ENCODE results near the gene PSMB5.

The PSMB5 gene

DNA sequence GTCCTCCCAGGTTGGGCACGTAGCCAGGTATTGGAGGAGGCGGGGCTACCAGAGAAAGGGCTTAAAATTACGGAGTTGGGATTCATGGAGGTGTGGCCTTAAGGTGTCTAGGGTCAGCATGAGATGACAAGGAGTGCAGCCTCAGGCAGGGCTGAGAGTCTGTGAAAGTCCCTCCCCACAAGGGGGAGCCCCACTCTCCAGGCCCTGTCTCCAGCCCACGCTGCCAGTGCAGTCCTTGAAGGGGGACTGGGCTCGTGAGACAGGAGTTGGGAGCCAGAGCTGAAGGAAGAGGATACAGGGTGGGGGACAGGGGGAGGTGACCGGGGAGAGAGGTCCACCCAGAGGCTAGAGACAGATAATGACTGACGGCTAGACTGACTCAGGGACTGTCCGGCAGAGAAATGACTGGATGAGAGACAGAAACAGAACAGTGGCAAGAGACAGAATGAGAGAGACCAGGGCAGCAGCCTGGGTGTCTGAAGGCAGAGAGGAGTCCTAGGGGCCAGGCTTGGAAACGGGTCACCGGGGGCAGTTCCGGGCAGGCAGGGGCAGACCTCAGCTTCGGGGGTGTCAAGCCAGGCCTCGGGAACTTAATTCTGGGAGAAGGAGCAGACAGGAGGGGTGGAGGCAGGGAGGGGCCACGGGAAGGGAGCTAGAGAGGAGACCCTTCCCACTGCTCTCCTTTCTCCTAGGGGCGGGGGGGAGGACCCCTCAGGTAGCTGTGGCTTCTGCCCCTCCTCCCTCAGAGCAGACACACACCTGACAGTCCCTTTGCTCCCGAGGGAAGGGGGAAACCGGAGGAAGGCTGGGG lies 21.6 kb upstream of the PSMB5 start:
- no peak for TF ChIP-seq SIN3A (IDR thresholded peaks at IDR 0.05; ENCODE audit: borderline replicate concordance, insufficient read depth, low read length)
- TF ChIP-seq TAF1 (IDR thresholded peaks at IDR 0.05; ENCODE audit: borderline replicate concordance, insufficient read depth, low read length): no peak
- no peak for TF ChIP-seq FOXP2 (optimal IDR thresholded peaks at IDR 0.05; ENCODE audit: borderline replicate concordance, extremely low read depth, extremely low read length, insufficient read depth)
- no peak for TF ChIP-seq POLR2AphosphoS5 (IDR thresholded peaks at IDR 0.05; ENCODE audit: low read depth, low read length)
- no peak for TF ChIP-seq REST (IDR thresholded peaks at IDR 0.05; ENCODE audit: insufficient read depth in 1 of 2, low read depth in 2 of 2, low read length in 2 of 2)

DNA sequence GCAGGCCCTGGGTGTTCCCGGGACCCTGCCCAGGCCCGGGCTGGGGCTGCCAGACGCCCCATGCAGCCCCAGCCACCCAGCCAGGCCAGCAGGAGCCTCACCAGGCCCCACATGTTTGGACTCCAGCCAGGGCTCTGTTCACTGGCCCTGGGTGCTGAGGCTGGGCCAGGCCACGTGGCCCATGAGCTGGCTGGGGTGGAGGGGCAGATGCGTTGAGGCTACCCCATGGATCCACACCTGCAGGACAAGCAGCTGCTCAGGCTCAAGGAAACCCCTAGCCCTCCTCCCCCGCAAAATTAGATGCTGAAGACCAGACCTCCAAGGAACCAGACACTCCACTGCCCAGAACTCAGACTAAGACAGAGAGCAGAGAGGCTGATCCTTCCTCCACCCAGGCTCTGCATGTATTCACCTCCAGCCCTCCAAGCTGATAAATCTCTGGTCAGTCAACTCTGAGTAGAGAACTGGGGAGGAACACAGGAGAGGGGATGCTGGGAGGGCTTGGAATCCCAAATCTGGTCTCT lies 21.0 kb upstream of the PSMB5 start:
- TF ChIP-seq FOXP2 (optimal IDR thresholded peaks at IDR 0.05; ENCODE audit: borderline replicate concordance, extremely low read depth, extremely low read length, insufficient read depth) (no peak), TAF1 (IDR thresholded peaks at IDR 0.05; ENCODE audit: borderline replicate concordance, insufficient read depth, low read length) (no peak), REST (IDR thresholded peaks at IDR 0.05; ENCODE audit: insufficient read depth in 1 of 2, low read depth in 2 of 2, low read length in 2 of 2) (no peak), POLR2AphosphoS5 (IDR thresholded peaks at IDR 0.05; ENCODE audit: low read depth, low read length) (no peak), SIN3A (IDR thresholded peaks at IDR 0.05; ENCODE audit: borderline replicate concordance, insufficient read depth, low read length) (no peak)

GRCh38 chr14:23055147-23055550 lies 20.4 kb upstream of the PSMB5 start:
- TF ChIP-seq SIN3A (IDR thresholded peaks at IDR 0.05; ENCODE audit: borderline replicate concordance, insufficient read depth, low read length): no peak
- no peak for TF ChIP-seq FOXP2 (optimal IDR thresholded peaks at IDR 0.05; ENCODE audit: borderline replicate concordance, extremely low read depth, extremely low read length, insufficient read depth)
- TF ChIP-seq REST (IDR thresholded peaks at IDR 0.05; ENCODE audit: insufficient read depth in 1 of 2, low read depth in 2 of 2, low read length in 2 of 2): no peak
- TF ChIP-seq TAF1 (IDR thresholded peaks at IDR 0.05; ENCODE audit: borderline replicate concordance, insufficient read depth, low read length): no peak
- no peak for TF ChIP-seq POLR2AphosphoS5 (IDR thresholded peaks at IDR 0.05; ENCODE audit: low read depth, low read length)

DNA sequence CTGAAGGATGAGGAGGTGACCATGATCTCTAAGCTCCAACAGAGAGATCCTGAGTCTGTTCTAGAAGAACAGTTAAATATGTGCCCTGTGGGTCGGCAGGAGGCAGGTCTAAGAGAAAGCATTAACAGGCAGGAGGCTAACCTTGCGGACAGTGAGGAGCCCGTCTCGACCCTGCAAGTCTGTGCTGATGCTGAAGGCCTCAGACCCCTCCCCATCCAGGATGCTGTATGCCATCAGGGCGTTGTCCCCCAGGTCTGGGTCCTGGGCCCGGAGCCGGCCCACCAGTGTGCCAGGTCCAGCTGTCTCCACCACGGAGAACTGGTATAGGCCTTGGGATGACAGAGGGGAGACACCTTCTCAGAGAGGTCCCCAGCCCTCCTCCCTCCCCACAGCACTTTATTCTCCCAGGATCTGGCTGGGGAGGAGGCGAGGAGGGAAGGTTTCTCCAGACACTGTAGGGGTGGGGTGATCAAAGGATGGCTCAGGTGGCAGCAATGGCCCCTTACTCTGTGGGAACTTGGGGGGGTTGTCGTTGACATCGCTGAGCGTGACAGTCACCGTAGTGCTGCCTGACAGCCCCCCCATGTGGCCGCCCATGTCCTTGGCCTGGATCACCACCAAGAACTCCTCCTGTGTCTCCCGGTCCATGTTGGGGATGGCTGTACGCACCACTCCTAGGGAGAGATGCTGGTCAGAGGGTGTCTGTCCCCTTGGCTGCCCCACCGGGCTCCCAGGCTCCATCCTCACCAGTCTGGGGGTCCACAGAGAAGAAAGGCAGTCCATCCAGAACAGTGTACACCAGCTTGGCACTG lies 19.5 kb upstream of the PSMB5 start:
- TF ChIP-seq POLR2AphosphoS5 (IDR thresholded peaks at IDR 0.05; ENCODE audit: low read depth, low read length): no peak
- TF ChIP-seq SIN3A (IDR thresholded peaks at IDR 0.05; ENCODE audit: borderline replicate concordance, insufficient read depth, low read length): no peak
- no peak for TF ChIP-seq FOXP2 (optimal IDR thresholded peaks at IDR 0.05; ENCODE audit: borderline replicate concordance, extremely low read depth, extremely low read length, insufficient read depth)
- no peak for TF ChIP-seq TAF1 (IDR thresholded peaks at IDR 0.05; ENCODE audit: borderline replicate concordance, insufficient read depth, low read length)
- no peak for TF ChIP-seq REST (IDR thresholded peaks at IDR 0.05; ENCODE audit: insufficient read depth in 1 of 2, low read depth in 2 of 2, low read length in 2 of 2)

Data from PFSK-1 (cell line).